Neural progenitor cell (in vitro differentiated cells): ENCODE results near the gene JPH3. TPM values are rescaled to one million over a fixed set of nuclear protein-coding genes. Genes with fewer than 3 reads are reported as not detected.

Source experiments
- DNase-seq: peaks from one replicate; pipeline ENCODE4 v3.0.0-alpha.2; 2016; ENCODE audit warnings: low spot score
- H2AFZ ChIP-seq: fragments of 200-600 bp; sonication (generic); replicated peaks from 2 replicates; pipeline ENCODE4 v1.6.1; 2016; ENCODE audit warnings: antibody characterized with exemption
- H3F3A ChIP-seq: fragments of 200-600 bp; sonication (generic); 2 replicates; pipeline ENCODE4 v1.6.1; 2016; ENCODE audit warnings: antibody characterized with exemption, low read depth
- H3K27ac ChIP-seq: fragments of 200-600 bp; sonication (generic); 2 replicates; pipeline ENCODE4 v1.5.1; 2016; ENCODE audit warnings: mild to moderate bottlenecking
- H3K27me3 ChIP-seq: fragments of 200-600 bp; sonication (generic); 2 replicates; pipeline ENCODE4 v1.6.1; 2016; ENCODE audit warnings: mild to moderate bottlenecking, moderate library complexity
- H3K36me3 ChIP-seq: fragments of 200-600 bp; sonication (generic); 2 replicates; pipeline ENCODE4 v1.5.1; 2016
- H3K4me1 ChIP-seq: fragments of 200-600 bp; sonication (generic); 2 replicates; pipeline ENCODE4 v1.6.1; 2016; ENCODE audit warnings: mixed run types
- H3K4me2 ChIP-seq: fragments of 200-600 bp; sonication (generic); 2 replicates; pipeline ENCODE4 v1.6.1; 2016
- H3K4me3 ChIP-seq: fragments of 200-600 bp; sonication (generic); 2 replicates; pipeline ENCODE4 v1.5.1; 2016
- H3K79me2 ChIP-seq: fragments of 200-600 bp; sonication (generic); 2 replicates; pipeline ENCODE4 v1.6.1; 2016; ENCODE audit warnings: low read depth
- H3K9ac ChIP-seq: fragments of 200-600 bp; sonication (generic); 2 replicates; pipeline ENCODE4 v1.6.1; 2016
- H3K9me3 ChIP-seq: fragments of 200-600 bp; sonication (generic); 2 replicates; pipeline ENCODE4 v1.5.1; 2016; ENCODE audit warnings: low read depth
- H4K20me1 ChIP-seq: fragments of 200-600 bp; sonication (generic); 2 replicates; pipeline ENCODE4 v1.6.1; 2016; ENCODE audit warnings: low read depth
- H3K27ac Mint-ChIP-seq: 3 replicates; pipeline ENCODE4 v1.8.0; 2021; ENCODE audit warnings: mixed read lengths
- H3K27me3 Mint-ChIP-seq: 2 replicates; pipeline ENCODE4 v1.8.0; 2022; ENCODE audit warnings: low read depth, mild to moderate bottlenecking, inconsistent platforms, moderate library complexity, mixed read lengths; ENCODE audit not compliant: insufficient read depth
- H3K36me3 Mint-ChIP-seq: 3 replicates; pipeline ENCODE4 v1.8.0; 2021; ENCODE audit warnings: mixed read lengths
- H3K4me1 Mint-ChIP-seq: 3 replicates; pipeline ENCODE4 v1.8.0; 2021; ENCODE audit warnings: mixed read lengths
- H3K4me3 Mint-ChIP-seq: 3 replicates; pipeline ENCODE4 v1.8.0; 2021; ENCODE audit warnings: mild to moderate bottlenecking, moderate library complexity, mixed read lengths
- H3K9me3 Mint-ChIP-seq: 3 replicates; pipeline ENCODE4 v1.8.0; 2020; ENCODE audit warnings: mixed read lengths
- EZH2 ChIP-seq: fragments of 200-600 bp; sonication (generic); IDR thresholded peaks from 2 replicates; pipeline ENCODE4 v1.6.1; 2017; ENCODE audit warnings: antibody characterized with exemption, mild to moderate bottlenecking, moderate library complexity
- EZH2phosphoT487 ChIP-seq: fragments of 200-600 bp; sonication (generic); IDR thresholded peaks from 2 replicates; pipeline ENCODE4 v1.6.1; 2017; ENCODE audit warnings: antibody characterized with exemption
- total RNA-seq: library from RNA; depleted of rRNA; stranded (reverse); fragments of >200 nt; gene quantifications from 2 replicates; pipeline ENCODE4 v1.2.3, GENCODE V29; 2015; ENCODE audit warnings: low replicate concordance
- TF ChIP-seq, protein P1 (sequence below): fragments of 200-600 bp; sonication (generic); IDR thresholded peaks from 2 replicates; pipeline ENCODE4 v1.5.1; 2017; ENCODE audit warnings: antibody characterized with exemption, mild to moderate bottlenecking

Gene JPH3
- total RNA-seq, 1 donor from 2014 or later: 7.1 TPM

DNA sequence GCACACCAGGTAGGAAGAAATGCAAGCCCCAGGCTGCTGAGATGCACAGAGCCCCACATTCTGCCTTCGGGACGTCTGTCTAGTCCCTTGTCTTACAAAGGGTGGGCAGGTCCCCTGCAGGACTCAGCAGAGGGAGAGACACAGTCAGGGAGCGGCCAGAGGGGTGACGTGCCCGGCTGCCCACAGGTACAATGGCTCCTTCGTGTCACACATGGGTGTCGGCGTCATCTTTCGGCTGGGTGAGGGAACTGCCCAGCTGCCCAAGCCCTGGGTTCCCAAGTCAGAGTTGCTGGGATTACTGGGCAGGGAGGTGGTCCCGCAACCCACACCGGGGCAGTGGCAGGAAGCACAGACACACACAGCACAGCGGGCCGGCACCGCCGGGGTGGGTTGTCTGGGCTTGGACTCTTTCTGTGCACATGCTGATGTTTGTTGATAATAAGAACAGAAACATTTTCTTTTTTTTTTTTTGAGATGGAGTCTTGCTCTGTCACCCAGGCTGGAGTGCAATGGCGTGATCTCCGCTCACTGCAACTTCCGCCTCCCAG, 80.6 kb downstream of the JPH3 start:
- H4K20me1 ChIP-seq: peaks cover 15% of the 10 kb centered on the region
- H3K4me2 ChIP-seq: no peak overlapping the region
- DNase-seq: no peak
- no peak for TF ChIP-seq EZH2phosphoT487
- TF ChIP-seq EZH2: no peak
- TF ChIP-seq, protein P1, sequence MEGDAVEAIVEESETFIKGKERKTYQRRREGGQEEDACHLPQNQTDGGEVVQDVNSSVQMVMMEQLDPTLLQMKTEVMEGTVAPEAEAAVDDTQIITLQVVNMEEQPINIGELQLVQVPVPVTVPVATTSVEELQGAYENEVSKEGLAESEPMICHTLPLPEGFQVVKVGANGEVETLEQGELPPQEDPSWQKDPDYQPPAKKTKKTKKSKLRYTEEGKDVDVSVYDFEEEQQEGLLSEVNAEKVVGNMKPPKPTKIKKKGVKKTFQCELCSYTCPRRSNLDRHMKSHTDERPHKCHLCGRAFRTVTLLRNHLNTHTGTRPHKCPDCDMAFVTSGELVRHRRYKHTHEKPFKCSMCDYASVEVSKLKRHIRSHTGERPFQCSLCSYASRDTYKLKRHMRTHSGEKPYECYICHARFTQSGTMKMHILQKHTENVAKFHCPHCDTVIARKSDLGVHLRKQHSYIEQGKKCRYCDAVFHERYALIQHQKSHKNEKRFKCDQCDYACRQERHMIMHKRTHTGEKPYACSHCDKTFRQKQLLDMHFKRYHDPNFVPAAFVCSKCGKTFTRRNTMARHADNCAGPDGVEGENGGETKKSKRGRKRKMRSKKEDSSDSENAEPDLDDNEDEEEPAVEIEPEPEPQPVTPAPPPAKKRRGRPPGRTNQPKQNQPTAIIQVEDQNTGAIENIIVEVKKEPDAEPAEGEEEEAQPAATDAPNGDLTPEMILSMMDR: no peak
- no peak overlapping the region for H3K4me3 ChIP-seq
- H2AFZ ChIP-seq: no peak overlapping the region
- no peaks in the 10 kb centered on the region for H3K36me3 ChIP-seq
- no peaks in the 10 kb centered on the region for H3K9me3 ChIP-seq
- peaks cover 3% of the 10 kb centered on the region for H3K27me3 Mint-ChIP-seq
- no peaks in the 10 kb centered on the region for H3K27me3 ChIP-seq
- H3K4me1 ChIP-seq: no peaks in the 10 kb centered on the region
- no peaks in the 10 kb centered on the region for H3K9me3 Mint-ChIP-seq
- no peak overlapping the region for H3K27ac ChIP-seq
- no peak overlapping the region for H3K4me3 Mint-ChIP-seq
- peaks cover 3% of the 10 kb centered on the region for H3K36me3 Mint-ChIP-seq
- H3K4me1 Mint-ChIP-seq: peaks cover 4% of the 10 kb centered on the region
- H3K9ac ChIP-seq: no peak overlapping the region
- H3K27ac Mint-ChIP-seq: no peak overlapping the region
- H3F3A ChIP-seq: no peaks in the 10 kb centered on the region
- no peaks in the 10 kb centered on the region for H3K79me2 ChIP-seq

DNA sequence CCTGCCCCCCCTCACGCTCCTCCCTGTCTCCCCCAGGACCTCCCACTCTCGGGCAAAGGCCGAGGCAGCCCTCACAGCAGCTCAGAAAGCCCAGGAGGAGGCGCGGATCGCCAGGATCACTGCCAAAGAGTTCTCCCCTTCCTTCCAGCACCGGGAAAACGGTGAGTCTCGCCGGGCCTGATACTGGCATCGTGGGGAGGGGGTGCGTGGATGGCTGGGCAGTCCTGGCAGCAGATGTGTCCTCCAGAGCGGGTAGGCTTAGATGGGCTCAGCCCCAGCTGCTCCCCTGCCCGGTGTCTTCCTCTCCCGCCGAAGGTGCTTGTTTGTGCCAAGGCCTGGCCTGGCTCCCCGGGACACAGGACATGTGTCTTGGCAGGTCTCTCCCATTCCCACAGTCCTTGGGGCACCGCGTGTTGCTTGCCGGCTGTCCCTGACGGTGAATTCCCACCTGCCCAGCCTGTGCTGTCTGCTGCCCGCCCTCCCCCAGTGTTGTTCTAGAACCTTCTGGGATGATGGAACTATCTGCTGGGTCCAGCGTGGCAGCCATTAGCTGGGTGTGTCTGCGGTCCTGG, 81.9 kb downstream of the JPH3 start:
- no peak overlapping the region for H3K27ac Mint-ChIP-seq
- no peaks in the 10 kb centered on the region for H3K9me3 ChIP-seq

DNA sequence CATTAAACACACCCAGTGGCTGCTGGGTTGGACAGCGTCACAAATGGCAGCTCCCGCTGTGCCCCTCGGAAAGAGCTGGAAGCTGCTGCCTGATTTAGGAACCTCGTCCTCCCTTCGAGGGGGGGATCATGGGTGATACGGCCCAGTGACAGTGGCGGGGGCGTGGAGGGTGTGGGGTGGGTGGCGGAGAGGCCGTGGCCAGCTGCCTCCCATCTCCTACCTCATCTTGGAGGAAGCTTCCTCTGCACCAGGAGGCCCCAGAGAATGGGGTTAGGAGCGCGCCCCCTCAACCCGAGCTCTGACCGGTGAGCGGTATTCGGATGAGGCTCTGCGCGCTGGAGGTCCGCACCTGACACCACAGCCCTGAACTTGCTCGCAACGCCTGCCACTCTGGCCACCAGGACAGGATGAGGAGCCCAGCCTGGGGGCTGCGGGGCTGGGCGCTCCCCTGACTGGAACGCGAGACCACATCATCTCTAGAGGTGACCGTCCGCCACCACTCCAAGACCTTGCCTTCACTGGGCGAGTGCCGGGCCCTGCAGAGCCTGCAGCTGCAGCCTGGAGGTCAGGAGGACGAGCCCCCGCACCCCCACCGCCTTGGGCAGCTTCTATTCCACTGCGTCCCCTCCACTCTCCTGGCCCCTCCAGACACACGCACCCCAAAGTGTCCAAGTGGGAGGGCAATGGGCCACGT, 82.5 kb downstream of the JPH3 start:
- H3K9me3 Mint-ChIP-seq: no peaks in the 10 kb centered on the region
- H3K27me3 Mint-ChIP-seq: peaks cover 3% of the 10 kb centered on the region
- H3K4me1 Mint-ChIP-seq: peaks cover 3% of the 10 kb centered on the region
- Histone ChIP-seq H3K4me2 (no peak overlapping the region), H3K27ac (no peak overlapping the region), H2AFZ (no peak overlapping the region), H3F3A (no peaks in the 10 kb centered on the region), H3K4me1 (no peaks in the 10 kb centered on the region), H3K9me3 (no peaks in the 10 kb centered on the region), H3K27me3 (no peaks in the 10 kb centered on the region), H3K4me3 (no peak overlapping the region), H4K20me1 (peaks cover 9% of the 10 kb centered on the region), H3K36me3 (no peaks in the 10 kb centered on the region), H3K79me2 (no peaks in the 10 kb centered on the region), H3K9ac (no peak overlapping the region)
- no peak overlapping the region for H3K4me3 Mint-ChIP-seq
- TF ChIP-seq EZH2 (no peak), EZH2phosphoT487 (no peak)
- H3K27ac Mint-ChIP-seq: no peak overlapping the region
- peaks cover 3% of the 10 kb centered on the region for H3K36me3 Mint-ChIP-seq
- no peak for DNase-seq

More for the DNA sequence above, 81.9 kb downstream of the JPH3 start:
- DNase-seq: no peak
- TF ChIP-seq EZH2phosphoT487: no peak
- TF ChIP-seq EZH2: no peak
- TF ChIP-seq, protein P1: no peak
- H3K9ac ChIP-seq: no peak overlapping the region
- Mint-ChIP-seq H3K4me1 (peaks cover 3% of the 10 kb centered on the region), H3K4me3 (no peak overlapping the region), H3K36me3 (peaks cover 3% of the 10 kb centered on the region), H3K9me3 (no peaks in the 10 kb centered on the region), H3K27me3 (peaks cover 3% of the 10 kb centered on the region)
- H3K27ac ChIP-seq: no peak overlapping the region
- no peak overlapping the region for H3K4me2 ChIP-seq
- no peaks in the 10 kb centered on the region for H3K4me1 ChIP-seq
- no peaks in the 10 kb centered on the region for H3K79me2 ChIP-seq
- H3K36me3 ChIP-seq: no peaks in the 10 kb centered on the region
- no peaks in the 10 kb centered on the region for H3F3A ChIP-seq
- H2AFZ ChIP-seq: no peak overlapping the region
- no peaks in the 10 kb centered on the region for H3K27me3 ChIP-seq
- H3K4me3 ChIP-seq: no peak overlapping the region
- H4K20me1 ChIP-seq: peaks cover 15% of the 10 kb centered on the region

DNA sequence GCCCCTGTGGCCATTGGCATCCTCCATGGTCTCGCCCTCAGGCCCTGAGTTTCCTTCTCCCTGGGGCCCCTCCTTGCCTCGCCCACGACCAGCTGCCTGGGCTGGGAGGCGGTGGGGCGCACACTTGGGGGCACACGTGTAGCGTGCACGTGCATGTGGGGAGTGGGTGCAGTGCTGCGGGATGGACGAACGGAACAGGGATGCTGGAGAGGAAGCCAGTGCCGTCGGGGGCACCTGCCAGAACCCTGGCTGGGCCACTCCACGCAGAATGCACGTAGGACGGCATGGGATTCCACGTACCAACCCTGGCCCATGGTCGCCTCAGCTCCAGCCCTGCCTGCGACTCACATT, 83.1 kb downstream of the JPH3 start:
- no peaks in the 10 kb centered on the region for H3K4me1 ChIP-seq
- H3K4me1 Mint-ChIP-seq: peaks cover 3% of the 10 kb centered on the region
- no peak overlapping the region for H3K27ac ChIP-seq
- H3K27me3 Mint-ChIP-seq: peaks cover 3% of the 10 kb centered on the region
- H3K36me3 ChIP-seq: no peaks in the 10 kb centered on the region
- H3K4me3 ChIP-seq: no peak overlapping the region
- no peak for DNase-seq
- no peak overlapping the region for H3K9ac ChIP-seq
- no peaks in the 10 kb centered on the region for H3K9me3 ChIP-seq
- no peak overlapping the region for H3K27ac Mint-ChIP-seq
- H3K4me3 Mint-ChIP-seq: no peak overlapping the region
- no peaks in the 10 kb centered on the region for H3K79me2 ChIP-seq
- no peaks in the 10 kb centered on the region for H3K27me3 ChIP-seq
- TF ChIP-seq EZH2phosphoT487 (no peak), EZH2 (no peak)
- TF ChIP-seq, protein P1: no peak
- H3F3A ChIP-seq: no peaks in the 10 kb centered on the region
- peaks cover 3% of the 10 kb centered on the region for H3K36me3 Mint-ChIP-seq
- no peak overlapping the region for H3K4me2 ChIP-seq
- H2AFZ ChIP-seq: no peak overlapping the region
- peaks cover 7% of the 10 kb centered on the region for H4K20me1 ChIP-seq
- H3K9me3 Mint-ChIP-seq: no peaks in the 10 kb centered on the region
